ENCODE measurements around the gene LRIG2. TPM values are rescaled to one million over a fixed set of nuclear protein-coding genes. Genes with fewer than 3 reads are reported as not detected.

LRIG2 gene
- total RNA-seq, 4 donors from 2014 or later, result 8.6 to 13.6 (median 10.7) TPM

DNA sequence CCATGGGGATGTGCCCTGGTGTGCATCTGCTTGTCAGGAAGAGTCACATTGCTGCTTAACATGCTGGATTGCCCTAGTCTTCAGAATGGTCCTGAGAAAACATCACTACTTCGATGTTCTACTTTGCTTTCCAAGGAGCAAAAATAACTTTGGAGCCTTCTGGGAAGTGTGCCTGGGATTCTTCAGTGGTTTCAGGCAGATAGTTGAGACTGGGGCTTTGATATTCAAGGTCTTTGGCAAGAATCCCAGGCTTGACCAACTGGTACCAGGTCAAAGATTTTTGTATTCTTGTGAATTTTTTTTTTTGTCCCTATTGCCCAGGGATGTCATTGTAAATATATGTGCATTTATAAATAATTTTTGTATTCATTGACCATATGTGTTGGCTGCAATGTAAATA, 51.4 kb downstream of the LRIG2 start:
- peak overlapping the region in 3 of 4 donors; percentile 8 to 54 (median 39) for H3K27ac ChIP-seq
- peaks cover 0 to 14% (median 0%) of the 10 kb centered on the region in 3 donors for H3K4me1 ChIP-seq
- TF ChIP-seq CTCF (IDR thresholded peaks at IDR 0.05), result no peak
- no peak for TF ChIP-seq POLR2AphosphoS5 (IDR thresholded peaks at IDR 0.05)
- no peak for TF ChIP-seq EP300 (IDR thresholded peaks at IDR 0.05)
- no peak for TF ChIP-seq POLR2A (IDR thresholded peaks at IDR 0.05)
- ATAC-seq, result no peak
- peaks cover 0 to 82% of the 10 kb centered on the region in 2 donors for H3K36me3 ChIP-seq
- no peak overlapping the region for H3K4me3 ChIP-seq
- no peaks in the 10 kb centered on the region for H3K27me3 ChIP-seq
- no peaks in the 10 kb centered on the region for H3K9me3 ChIP-seq
- WGBS, 2 donors (ENCODE audit: low coverage in 1 of 2), result 15 to 44% methylated on average over 1 of the region's 1 CpG

DNA sequence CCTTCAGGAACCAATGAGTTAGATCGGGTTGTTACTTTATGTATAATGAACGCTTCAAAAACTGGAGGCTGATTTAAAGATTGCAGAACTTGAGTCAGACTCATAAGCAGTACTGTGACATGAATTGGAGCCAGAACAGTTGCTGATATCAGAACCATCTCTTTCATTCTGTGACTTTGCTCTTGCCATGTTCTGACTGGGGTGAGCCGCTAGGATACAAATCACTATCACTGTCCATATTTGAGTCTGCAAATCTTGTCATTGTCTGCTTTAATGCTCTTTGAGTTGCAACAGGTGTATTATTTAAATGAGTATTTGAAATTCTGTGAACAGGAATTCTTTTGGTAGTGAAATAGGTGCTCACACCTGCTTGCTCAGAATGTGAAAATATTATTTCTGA, 52.5 kb downstream of the LRIG2 start:
- Histone ChIP-seq H3K4me1 (peaks cover 0 to 14% (median 0%) of the 10 kb centered on the region in 3 donors), H3K36me3 (peaks cover 0 to 70% of the 10 kb centered on the region in 2 donors), H3K27me3 (no peaks in the 10 kb centered on the region), H3K4me3 (no peak overlapping the region), H3K27ac (no peak overlapping the region), H3K9me3 (no peaks in the 10 kb centered on the region)
- 80 to 81% methylated on average over 3 of the region's 3 CpGs for WGBS, 2 donors (ENCODE audit: low coverage in 1 of 2)
- TF ChIP-seq POLR2AphosphoS5 (IDR thresholded peaks at IDR 0.05) (no peak), EP300 (IDR thresholded peaks at IDR 0.05) (no peak)
- ATAC-seq, result no peak

DNA sequence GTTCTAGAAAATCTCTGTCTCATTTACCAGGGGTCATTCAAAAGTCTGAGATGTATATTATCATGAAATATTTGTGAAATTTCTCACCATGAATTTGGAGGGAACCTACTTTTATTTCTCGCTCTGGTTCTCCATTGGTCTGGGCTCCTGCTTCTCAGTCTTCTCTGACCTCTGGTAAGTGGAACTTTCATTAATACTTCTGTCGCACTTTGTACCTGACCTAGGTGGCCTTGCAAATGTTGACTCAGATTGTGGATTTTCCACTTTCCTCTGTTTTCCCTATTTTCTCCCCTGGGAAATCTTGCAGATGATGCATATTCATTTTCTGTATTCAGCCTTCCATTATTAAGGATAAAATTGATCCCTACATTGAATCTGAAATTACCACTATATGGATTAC, 53.2 kb downstream of the LRIG2 start:
- H3K36me3 ChIP-seq, result peaks cover 0 to 63% of the 10 kb centered on the region in 2 donors
- ATAC-seq, result no peak
- TF ChIP-seq EP300 (IDR thresholded peaks at IDR 0.05), result no peak
- TF ChIP-seq CTCF (IDR thresholded peaks at IDR 0.05), result no peak
- TF ChIP-seq POLR2AphosphoS5 (IDR thresholded peaks at IDR 0.05), result no peak
- TF ChIP-seq POLR2A (IDR thresholded peaks at IDR 0.05), result no peak
- no peaks in the 10 kb centered on the region for H3K27me3 ChIP-seq
- peaks cover 0 to 14% (median 0%) of the 10 kb centered on the region in 3 donors for H3K4me1 ChIP-seq
- no peak overlapping the region for H3K27ac ChIP-seq
- H3K9me3 ChIP-seq, result no peaks in the 10 kb centered on the region
- H3K4me3 ChIP-seq, result no peak overlapping the region
- 96 to 100% methylated on average over 2 of the region's 2 CpGs for WGBS, 2 donors (ENCODE audit: low coverage in 1 of 2)

DNA sequence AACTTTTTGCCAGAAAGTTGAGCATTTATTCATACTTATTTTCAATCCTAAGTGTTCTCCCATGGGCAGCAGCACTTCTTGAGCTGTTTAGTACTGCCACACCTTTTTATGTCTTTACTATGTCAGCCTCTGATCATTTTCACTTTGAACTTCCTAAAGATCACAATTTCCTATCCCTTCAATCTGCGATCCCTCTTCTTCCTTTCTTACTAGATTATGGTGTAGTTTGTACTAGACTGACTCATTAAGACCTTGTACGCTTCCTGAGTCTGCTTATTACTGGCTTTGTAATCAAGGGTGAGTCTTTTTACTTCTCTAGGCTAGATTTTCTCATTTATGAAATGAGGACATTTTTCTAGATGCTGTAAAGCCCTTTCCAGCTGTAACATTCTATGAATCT, 55.1 kb downstream of the LRIG2 start:
- Histone ChIP-seq H3K9me3 (no peaks in the 10 kb centered on the region), H3K27me3 (no peaks in the 10 kb centered on the region), H3K27ac (no peak overlapping the region), H3K36me3 (peaks cover 0 to 44% of the 10 kb centered on the region in 2 donors), H3K4me1 (peaks cover 0 to 14% (median 0%) of the 10 kb centered on the region in 3 donors), H3K4me3 (no peak overlapping the region)
- 93% methylated on average over 2 of the region's 2 CpGs for WGBS, 2 donors (ENCODE audit: low coverage in 1 of 2)
- no peak for ATAC-seq
- no peak for TF ChIP-seq CTCF (IDR thresholded peaks at IDR 0.05)
- no peak for TF ChIP-seq POLR2A (IDR thresholded peaks at IDR 0.05)
- no peak for TF ChIP-seq EP300 (IDR thresholded peaks at IDR 0.05)
- no peak for TF ChIP-seq POLR2AphosphoS5 (IDR thresholded peaks at IDR 0.05)

DNA sequence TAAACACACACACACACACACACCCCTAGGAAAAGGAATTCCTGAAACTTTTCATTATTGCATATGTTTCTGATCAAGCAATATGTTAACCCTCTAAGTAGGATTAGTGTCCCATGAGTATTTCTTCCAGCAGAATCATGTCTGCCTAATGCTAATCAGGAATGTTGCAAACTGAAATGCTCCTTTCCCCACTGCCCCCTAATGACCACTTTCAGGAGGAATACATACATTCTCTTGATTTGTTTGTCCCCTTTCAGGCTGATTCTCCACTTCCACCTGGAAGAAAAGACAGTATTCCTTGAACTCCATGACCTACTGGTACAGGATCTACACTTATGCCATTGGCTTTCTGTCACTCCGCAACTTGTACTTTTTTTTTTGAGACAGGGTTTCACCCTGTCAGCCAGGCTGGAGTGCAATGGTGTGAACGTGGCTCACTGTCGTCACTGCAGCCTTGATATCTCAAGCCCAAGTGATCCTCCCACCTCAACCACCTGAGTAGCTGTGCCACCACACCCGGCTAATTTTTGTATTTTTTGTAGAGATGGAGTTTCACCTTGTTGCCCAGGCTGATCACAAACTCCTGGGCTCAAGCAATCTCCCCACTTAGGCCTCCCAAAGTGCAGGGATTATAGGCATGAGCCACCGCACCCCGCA, 56.7 kb downstream of the LRIG2 start:
- H3K36me3 ChIP-seq, result peaks cover 0 to 30% of the 10 kb centered on the region in 2 donors
- H3K27me3 ChIP-seq, result no peaks in the 10 kb centered on the region
- no peak for TF ChIP-seq POLR2A (IDR thresholded peaks at IDR 0.05)
- no peak for TF ChIP-seq POLR2AphosphoS5 (IDR thresholded peaks at IDR 0.05)
- TF ChIP-seq EP300 (IDR thresholded peaks at IDR 0.05), result no peak
- TF ChIP-seq CTCF (IDR thresholded peaks at IDR 0.05), result no peak
- H3K4me1 ChIP-seq, result peaks cover 0 to 3% (median 0%) of the 10 kb centered on the region in 3 donors
- no peak overlapping the region for H3K4me3 ChIP-seq
- WGBS, 2 donors (ENCODE audit: low coverage in 1 of 2), result 91 to 100% methylated on average over 1 to 5 of the region's 6 CpGs
- no peak for ATAC-seq
- no peaks in the 10 kb centered on the region for H3K9me3 ChIP-seq
- H3K27ac ChIP-seq, result no peak overlapping the region

Data from gastroesophageal sphincter (tissue), 4 donors.